A673 (cell line): ENCODE measurements around the gene DROSHA. TPM values are rescaled to one million over a fixed set of nuclear protein-coding genes. Genes with fewer than 3 reads are reported as not detected.

Source experiments
- BruUV-seq: library from RNA; stranded (reverse); fragments of 400-500 nt; replicated peaks from 2 replicates; lab custom pipeline; 2021; lab: Mats Ljungman, UMichigan
- CTCF ChIA-PET: fragments of 300-600 bp; sonication (Branson Sonifier 250); formaldehyde crosslinking; loops from one replicate; lab custom pipeline; 2022; ENCODE audit warnings: antibody characterized with exemption; lab: Charles Lee
- POLR2A ChIA-PET: fragments of 300-600 bp; sonication (Branson Sonifier 250); formaldehyde crosslinking; loops from one replicate; lab custom pipeline; 2022; ENCODE audit warnings: antibody characterized with exemption; ENCODE audit not compliant: low non-redundant PET; lab: Charles Lee
- DNase-seq: peaks from one replicate; pipeline ENCODE4 v3.0.0-alpha.2; 2015; ENCODE audit warnings: low spot score
- H3K27ac ChIP-seq: fragments of 200-600 bp; sonication (generic); 2 replicates; pipeline ENCODE4 v1.5.1; 2016; ENCODE audit warnings: mixed run types, low read depth, mild to moderate bottlenecking, mixed read lengths, antibody characterized with exemption, low read length; ENCODE audit not compliant: poor library complexity, severe bottlenecking
- H3K27me3 ChIP-seq: fragments of 200-600 bp; sonication (generic); replicated peaks from 2 replicates; pipeline ENCODE4 v1.6.1; 2017; ENCODE audit warnings: mixed run types, low read depth, mild to moderate bottlenecking, mixed read lengths, antibody characterized with exemption, low read length; ENCODE audit not compliant: insufficient read depth, poor library complexity
- H3K36me3 ChIP-seq: fragments of 200-600 bp; sonication (generic); 2 replicates; pipeline ENCODE4 v1.6.1; 2016; ENCODE audit warnings: mixed run types, mild to moderate bottlenecking, mixed read lengths, antibody characterized with exemption, low read length; ENCODE audit not compliant: insufficient read depth, poor library complexity, severe bottlenecking
- H3K4me1 ChIP-seq: fragments of 200-600 bp; sonication (generic); 2 replicates; pipeline ENCODE4 v1.6.1; 2017; ENCODE audit warnings: mixed run types, mild to moderate bottlenecking, mixed read lengths, antibody characterized with exemption, low read length; ENCODE audit not compliant: insufficient read depth, poor library complexity, severe bottlenecking
- H3K4me3 ChIP-seq: fragments of 200-600 bp; sonication (generic); 2 replicates; pipeline ENCODE4 v1.5.1; 2016; ENCODE audit warnings: low read depth, mixed run types, mild to moderate bottlenecking, mixed read lengths, low read length; ENCODE audit not compliant: poor library complexity, severe bottlenecking
- H3K9me3 ChIP-seq: fragments of 200-600 bp; sonication (generic); 2 replicates; pipeline ENCODE4 v1.6.1; 2016; ENCODE audit warnings: mixed run types, low read depth, mild to moderate bottlenecking, mixed read lengths, antibody characterized with exemption, low read length; ENCODE audit not compliant: poor library complexity, severe bottlenecking
- CTCF ChIP-seq: fragments of 300-800, 200-600 bp; sonication (generic); conservative IDR thresholded peaks from 2 replicates; pipeline ENCODE4 v1.5.1; 2017; ENCODE audit warnings: low read depth, mild to moderate bottlenecking, antibody characterized with exemption, low read length, moderate library complexity, mixed read lengths
- EZH2 ChIP-seq: fragments of 200-600 bp; sonication (generic); IDR thresholded peaks from 2 replicates; pipeline ENCODE4 v1.6.1; 2017; ENCODE audit warnings: borderline replicate concordance, low read depth, mild to moderate bottlenecking, mixed read lengths, antibody characterized with exemption, low read length; ENCODE audit not compliant: poor library complexity, severe bottlenecking
- intact Hi-C: fragments of 100-400 bp; cut with micrococcal nuclease; formaldehyde crosslinking; loops from one replicate; pipeline ENCODE4 v1.10.0; 2022; ENCODE audit not compliant: unreplicated experiment
- total RNA-seq: library from RNA; stranded (reverse); gene quantifications from 2 replicates; pipeline ENCODE4 v1.2.3, GENCODE V29; 2021

The DROSHA gene
- total RNA-seq, 1 experiment from 2014 or later, result 143 TPM

GRCh38 chr5:31445041-31445600 is 86.8 kb downstream of the DROSHA start:
- H3K27me3 ChIP-seq, result no peaks in the 10 kb centered on the region
- TF ChIP-seq EZH2 (no peak), CTCF (no peak)
- H3K4me1 ChIP-seq, result peaks cover 10% of the 10 kb centered on the region
- CTCF ChIA-PET, result no interaction called here
- BruUV-seq, result no TSS peak
- POLR2A ChIA-PET, result interaction anchor here (0.6 kb wide), 1 partner anchor 313 kb away, joined by 10 read pairs; no protein-coding TSS in a partner anchor
- intact Hi-C loops, result no loop called here
- H3K36me3 ChIP-seq, result peaks cover 25% of the 10 kb centered on the region
- no peak overlapping the region for H3K27ac ChIP-seq
- H3K9me3 ChIP-seq, result no peaks in the 10 kb centered on the region
- DNase-seq, result no peak
- no peak overlapping the region for H3K4me3 ChIP-seq

- H3K36me3 ChIP-seq, result peaks cover 16% of the 10 kb centered on the region
- intact Hi-C loops, result no loop called here
- TF ChIP-seq CTCF (no peak), EZH2 (no peak)
- no peak for DNase-seq
- no peak overlapping the region for H3K27ac ChIP-seq
- ChIA-PET CTCF (no interaction called here), POLR2A (no interaction called here)
- no TSS peak for BruUV-seq
- no peak overlapping the region for H3K4me3 ChIP-seq
- no peaks in the 10 kb centered on the region for H3K9me3 ChIP-seq
- H3K4me1 ChIP-seq, result peaks cover 10% of the 10 kb centered on the region
- H3K27me3 ChIP-seq, result no peaks in the 10 kb centered on the region
These were observed 88.3 kb downstream of the DROSHA start for GRCh38 chr5:31443572-31443971.

- Histone ChIP-seq H3K9me3 (no peaks in the 10 kb centered on the region), H3K4me3 (no peak overlapping the region), H3K27me3 (no peaks in the 10 kb centered on the region), H3K4me1 (peaks cover 10% of the 10 kb centered on the region), H3K36me3 (peaks cover 3% of the 10 kb centered on the region), H3K27ac (no peak overlapping the region)
- intact Hi-C loops, result no loop called here
- BruUV-seq, result no TSS peak
- TF ChIP-seq EZH2, result no peak
- TF ChIP-seq CTCF, result no peak
- ChIA-PET CTCF (no interaction called here), POLR2A (no interaction called here)
- DNase-seq, result no peak
These were observed 89.7 kb downstream of the DROSHA start for GRCh38 chr5:31442058-31442745.
